Measurements from ENCODE around the gene SLC22A15. TPM values are rescaled to one million over a fixed set of nuclear protein-coding genes. Genes with fewer than 3 reads are reported as not detected.

The SLC22A15 gene
- total RNA-seq, 3 donors from 2014 or later (not counting 1 experiment from before 2014, with no cell fraction given) = 6.0 to 9.2 (median 6.3) TPM

GRCh38 chr1:115933625-115934024, 42.7 kb upstream of the SLC22A15 start:
- Mint-ChIP-seq H3K27me3 (ENCODE audit: low read depth in 2 of 2) (peaks cover 8 to 10% of the 10 kb centered on the region in 2 donors), H3K27ac (no peak overlapping the region), H3K4me1 (no peaks in the 10 kb centered on the region), H3K4me3 (no peak overlapping the region), H3K36me3 (no peaks in the 10 kb centered on the region), H3K9me3 (no peaks in the 10 kb centered on the region)
- intact Hi-C loops (cut with micrococcal nuclease) = no loop called here
- H3K27ac ChIP-seq (ENCODE audit: low read length) = no peak overlapping the region
- H3K9me3 ChIP-seq (ENCODE audit: control insufficient read depth, insufficient read depth, low read length) = no peaks in the 10 kb centered on the region
- ATAC-seq (no peak), DNase-seq (no peak)
- WGBS (ENCODE audit: insufficient coverage) = 80% methylated on average over 2 of the region's 3 CpGs
- TF ChIP-seq CTCF (IDR thresholded peaks at IDR 0.05) = no peak
- H3K36me3 ChIP-seq (ENCODE audit: control insufficient read depth, insufficient read depth, low read length) = no peaks in the 10 kb centered on the region
- H3K4me3 ChIP-seq (ENCODE audit: low read length) = no peak overlapping the region
- H3K27me3 ChIP-seq (ENCODE audit: control insufficient read depth, insufficient read depth, low read length) = peaks cover 2% of the 10 kb centered on the region
- H3K4me1 ChIP-seq (ENCODE audit: control insufficient read depth, insufficient read depth, low read length) = no peaks in the 10 kb centered on the region

GRCh38 chr1:115939455-115939854, 36.9 kb upstream of the SLC22A15 start:
- Mint-ChIP-seq H3K36me3 (no peaks in the 10 kb centered on the region), H3K27ac (no peak overlapping the region), H3K4me1 (no peaks in the 10 kb centered on the region), H3K9me3 (no peaks in the 10 kb centered on the region), H3K27me3 (ENCODE audit: low read depth in 2 of 2) (peaks cover 11 to 16% of the 10 kb centered on the region in 2 donors), H3K4me3 (no peak overlapping the region)
- Histone ChIP-seq H3K27me3 (ENCODE audit: control insufficient read depth, insufficient read depth, low read length) (no peaks in the 10 kb centered on the region), H3K27ac (ENCODE audit: low read length) (no peak overlapping the region), H3K9me3 (ENCODE audit: control insufficient read depth, insufficient read depth, low read length) (no peaks in the 10 kb centered on the region), H3K4me1 (ENCODE audit: control insufficient read depth, insufficient read depth, low read length) (no peaks in the 10 kb centered on the region), H3K4me3 (ENCODE audit: low read length) (no peak overlapping the region), H3K36me3 (ENCODE audit: control insufficient read depth, insufficient read depth, low read length) (no peaks in the 10 kb centered on the region)
- WGBS (ENCODE audit: insufficient coverage) = 92% methylated on average over 5 of the region's 6 CpGs
- intact Hi-C loops (cut with micrococcal nuclease) = no loop called here
- no peak for ATAC-seq
- TF ChIP-seq CTCF (IDR thresholded peaks at IDR 0.05) = no peak
- DNase-seq = no peak

- intact Hi-C loops (cut with micrococcal nuclease) = no loop called here
- Mint-ChIP-seq H3K27me3 (ENCODE audit: low read depth in 2 of 2) (peaks cover 9 to 30% of the 10 kb centered on the region in 2 donors), H3K27ac (no peak overlapping the region), H3K4me3 (no peak overlapping the region), H3K4me1 (no peaks in the 10 kb centered on the region), H3K36me3 (no peaks in the 10 kb centered on the region), H3K9me3 (no peaks in the 10 kb centered on the region)
- H3K27ac ChIP-seq (ENCODE audit: low read length) = no peak overlapping the region
- WGBS (ENCODE audit: insufficient coverage) = 92% methylated on average over 3 of the region's 3 CpGs
- H3K27me3 ChIP-seq (ENCODE audit: control insufficient read depth, insufficient read depth, low read length) = no peaks in the 10 kb centered on the region
- no peak for TF ChIP-seq CTCF (IDR thresholded peaks at IDR 0.05)
- DNase-seq (no peak), ATAC-seq (no peak)
- no peaks in the 10 kb centered on the region for H3K9me3 ChIP-seq (ENCODE audit: control insufficient read depth, insufficient read depth, low read length)
- H3K36me3 ChIP-seq (ENCODE audit: control insufficient read depth, insufficient read depth, low read length) = no peaks in the 10 kb centered on the region
- no peaks in the 10 kb centered on the region for H3K4me1 ChIP-seq (ENCODE audit: control insufficient read depth, insufficient read depth, low read length)
- no peak overlapping the region for H3K4me3 ChIP-seq (ENCODE audit: low read length)
Observed at GRCh38 chr1:115946116-115946515, 30.2 kb upstream of the SLC22A15 start.

- DNase-seq (no peak), ATAC-seq (no peak)
- H3K4me3 ChIP-seq (ENCODE audit: low read length) = no peak overlapping the region
- no peaks in the 10 kb centered on the region for H3K36me3 ChIP-seq (ENCODE audit: control insufficient read depth, insufficient read depth, low read length)
- H3K4me3 Mint-ChIP-seq = no peak overlapping the region
- no peaks in the 10 kb centered on the region for H3K4me1 ChIP-seq (ENCODE audit: control insufficient read depth, insufficient read depth, low read length)
- H3K27ac Mint-ChIP-seq = no peak overlapping the region
- H3K27ac ChIP-seq (ENCODE audit: low read length) = no peak overlapping the region
- no peaks in the 10 kb centered on the region for H3K27me3 ChIP-seq (ENCODE audit: control insufficient read depth, insufficient read depth, low read length)
- 55% methylated on average over 2 of the region's 2 CpGs for WGBS (ENCODE audit: insufficient coverage)
- peaks cover 4 to 20% of the 10 kb centered on the region in 2 donors for H3K27me3 Mint-ChIP-seq (ENCODE audit: low read depth in 2 of 2)
- peaks cover 0 to 6% of the 10 kb centered on the region in 2 donors for H3K4me1 Mint-ChIP-seq
- intact Hi-C loops (cut with micrococcal nuclease) = no loop called here
- no peak for TF ChIP-seq CTCF (IDR thresholded peaks at IDR 0.05)
- H3K9me3 ChIP-seq (ENCODE audit: control insufficient read depth, insufficient read depth, low read length) = no peaks in the 10 kb centered on the region
- no peaks in the 10 kb centered on the region for H3K36me3 Mint-ChIP-seq
- no peaks in the 10 kb centered on the region for H3K9me3 Mint-ChIP-seq
Observed at GRCh38 chr1:115949156-115949555, 27.2 kb upstream of the SLC22A15 start.
